A549 (cell line): Measurements from ENCODE around the gene RNF44.

ENCODE experiments used
- CEBPB ChIP-seq, 2 experiments: fragments of >200 bp in 1 of 2; sonication (Bioruptor Twin) in 1 of 2; formaldehyde crosslinking in 1 of 2; IDR thresholded peaks; 2 replicates each; pipeline ENCODE4 v1.6.1; 2012 to 2016
- CTCF ChIP-seq: fragments of >200 bp; sonication (Bioruptor Twin); formaldehyde crosslinking; IDR thresholded peaks from 3 replicates; pipeline ENCODE4 v1.5.1; 2016
- FOSL2 ChIP-seq, 2 experiments: fragments of 450-650 bp in 1 of 2; fragments of >200 bp in 1 of 2; sonication (Bioruptor Twin) in 1 of 2; formaldehyde crosslinking; IDR thresholded peaks; 2 replicates each; pipeline versions ENCODE4 v1.5.0 to v1.6.1; 2016 to 2020; ENCODE audit warnings: mild to moderate bottlenecking in 1 of 2, moderate library complexity in 1 of 2

- TF ChIP-seq CEBPB (IDR thresholded peaks at IDR 0.05) = no peak
- TF ChIP-seq CTCF = no peak
- TF ChIP-seq FOSL2 (IDR thresholded peaks at IDR 0.05) = no peak
- TF ChIP-seq FOSL2 (CRISPR knock-in tag; IDR thresholded peaks at IDR 0.05) = no peak
Observed at GRCh38 chr5:176501333-176501732, 35.9 kb downstream of the RNF44 start.
